ENCODE results near the gene ZEB1.
"Not testable (repeated sequence)": the region's sequence is repeated elsewhere in the genome, so short reads cannot be mapped to it uniquely, and the experiment has no call there.

Gene ZEB1

GRCh38 chr10:31396376-31396775 lies 77.4 kb downstream of the ZEB1 start:
- TF ChIP-seq CTCF (IDR thresholded peaks at IDR 0.05; ENCODE audit: borderline replicate concordance, control extremely low read depth, extremely low read depth, insufficient read depth, missing control alignments), result no peak
- no peak for DNase-seq (ENCODE audit: low spot score)
- in situ Hi-C loops (cut with MboI; ENCODE audit: low sequenced_read_pairs, unreplicated experiment), result no loop called here

GRCh38 chr10:31397852-31398251 lies 78.8 kb downstream of the ZEB1 start:
- TF ChIP-seq CTCF (IDR thresholded peaks at IDR 0.05; ENCODE audit: borderline replicate concordance, control extremely low read depth, extremely low read depth, insufficient read depth, missing control alignments), result no peak
- in situ Hi-C loops (cut with MboI; ENCODE audit: low sequenced_read_pairs, unreplicated experiment), result no loop called here
- DNase-seq (ENCODE audit: low spot score), result no peak

- no peak for DNase-seq (ENCODE audit: low spot score)
- TF ChIP-seq CTCF (IDR thresholded peaks at IDR 0.05; ENCODE audit: borderline replicate concordance, control extremely low read depth, extremely low read depth, insufficient read depth, missing control alignments), result no peak
- in situ Hi-C loops (cut with MboI; ENCODE audit: low sequenced_read_pairs, unreplicated experiment), result no loop called here
Measured at GRCh38 chr10:31399171-31399570, 80.2 kb downstream of the ZEB1 start.

GRCh38 chr10:31399631-31400030 lies 80.6 kb downstream of the ZEB1 start:
- TF ChIP-seq CTCF (IDR thresholded peaks at IDR 0.05; ENCODE audit: borderline replicate concordance, control extremely low read depth, extremely low read depth, insufficient read depth, missing control alignments), result no peak
- DNase-seq (ENCODE audit: low spot score), result no peak
- in situ Hi-C loops (cut with MboI; ENCODE audit: low sequenced_read_pairs, unreplicated experiment), result no loop called here

GRCh38 chr10:31401287-31401686 lies 82.3 kb downstream of the ZEB1 start:
- DNase-seq (ENCODE audit: low spot score), result no peak
- TF ChIP-seq CTCF (IDR thresholded peaks at IDR 0.05; ENCODE audit: borderline replicate concordance, control extremely low read depth, extremely low read depth, insufficient read depth, missing control alignments), result no peak
- in situ Hi-C loops (cut with MboI; ENCODE audit: low sequenced_read_pairs, unreplicated experiment), result no loop called here

- TF ChIP-seq CTCF (IDR thresholded peaks at IDR 0.05; ENCODE audit: borderline replicate concordance, control extremely low read depth, extremely low read depth, insufficient read depth, missing control alignments), result no peak
- DNase-seq (ENCODE audit: low spot score), result no peak
- in situ Hi-C loops (cut with MboI; ENCODE audit: low sequenced_read_pairs, unreplicated experiment), result no loop called here
Measured at GRCh38 chr10:31404640-31405039, 85.6 kb downstream of the ZEB1 start.

- in situ Hi-C loops (cut with MboI; ENCODE audit: low sequenced_read_pairs, unreplicated experiment); DNase-seq (ENCODE audit: low spot score): not testable (repeated sequence)
Measured at GRCh38 chr10:31405829-31406228, 86.8 kb downstream of the ZEB1 start.

- in situ Hi-C loops (cut with MboI; ENCODE audit: low sequenced_read_pairs, unreplicated experiment); DNase-seq (ENCODE audit: low spot score): not testable (repeated sequence)
Measured at GRCh38 chr10:31412397-31412796, 93.4 kb downstream of the ZEB1 start.
